Smooth muscle cell (in vitro differentiated cells): ENCODE data around the gene TMEM100. TPM values are rescaled to one million over a fixed set of nuclear protein-coding genes. Genes with fewer than 3 reads are reported as not detected.

Experiments used
- DNase-seq: peaks from one replicate; lab custom pipeline; 2025; ENCODE audit not compliant: unreplicated experiment; lab: John Stamatoyannopoulos, UW
- H2AFZ ChIP-seq: fragments of 200-600 bp; sonication (generic); 2 replicates; pipeline ENCODE4 v1.6.0; 2016; ENCODE audit warnings: antibody characterized with exemption, low read depth, mild to moderate bottlenecking
- H3F3A ChIP-seq: fragments of 200-600 bp; sonication (generic); 2 replicates; pipeline ENCODE4 v1.6.0; 2017; ENCODE audit warnings: antibody characterized with exemption, low read depth
- H3K27ac ChIP-seq: fragments of 200-600 bp; sonication (generic); 2 replicates; pipeline ENCODE4 v1.5.1; 2016; ENCODE audit warnings: low read depth, mild to moderate bottlenecking
- H3K27me3 ChIP-seq: fragments of 200-600 bp; sonication (generic); 2 replicates; pipeline ENCODE4 v1.6.1; 2016; ENCODE audit warnings: low read depth, mild to moderate bottlenecking
- H3K36me3 ChIP-seq: fragments of 200-600 bp; sonication (generic); 2 replicates; pipeline ENCODE4 v1.5.1; 2016; ENCODE audit warnings: low read depth
- H3K4me1 ChIP-seq: fragments of 200-600 bp; sonication (generic); 2 replicates; pipeline ENCODE4 v1.5.1; 2016; ENCODE audit warnings: low read depth
- H3K4me2 ChIP-seq: fragments of 200-600 bp; sonication (generic); 2 replicates; pipeline ENCODE4 v1.6.0; 2016; ENCODE audit warnings: mild to moderate bottlenecking
- H3K4me3 ChIP-seq: fragments of 200-600 bp; sonication (generic); 2 replicates; pipeline ENCODE4 v1.5.1; 2016; ENCODE audit warnings: mild to moderate bottlenecking
- H3K79me2 ChIP-seq: fragments of 200-600 bp; sonication (generic); 2 replicates; pipeline ENCODE4 v1.6.0; 2016; ENCODE audit warnings: low read depth, mild to moderate bottlenecking
- H3K9ac ChIP-seq: fragments of 200-600 bp; sonication (generic); 2 replicates; pipeline ENCODE4 v1.6.0; 2016; ENCODE audit warnings: low read depth
- H3K9me3 ChIP-seq: fragments of 200-600 bp; sonication (generic); replicated peaks from 2 replicates; pipeline ENCODE4 v1.5.1; 2016; ENCODE audit warnings: low read depth
- H4K20me1 ChIP-seq: fragments of 200-600 bp; sonication (generic); 2 replicates; pipeline ENCODE4 v1.6.0; 2016; ENCODE audit warnings: low read depth
- CTCF ChIP-seq: fragments of 200-600 bp; sonication (generic); IDR thresholded peaks from 2 replicates; pipeline ENCODE4 v1.5.1; 2017; ENCODE audit warnings: borderline replicate concordance, mild to moderate bottlenecking, antibody characterized with exemption; ENCODE audit not compliant: insufficient read depth, poor library complexity, severe bottlenecking
- WGBS: methylation state at CpG from one replicate; pipeline ENCODE4 v1.1.7; 2016; ENCODE audit warnings: low lambda C conversion rate; 5-methylcytosine and 5-hydroxymethylcytosine counted together
- polyA plus RNA-seq: library from polyadenylated mRNA; unstranded; fragments of >200 nt; fragmentation: Nextera tagmentation; extraction: Ambion mirVana; gene quantifications from 2 replicates; pipeline ENCODE4 v1.2.1, GENCODE V29; 2016
- total RNA-seq: library from RNA; depleted of rRNA; stranded (reverse); fragments of >200 nt; gene quantifications from 2 replicates; pipeline ENCODE4 v1.2.3, GENCODE V29; 2014

The TMEM100 gene
- total and polyA plus RNA-seq, 2 experiments from 2014 or later, result 1.9 to 2.9 TPM

DNA sequence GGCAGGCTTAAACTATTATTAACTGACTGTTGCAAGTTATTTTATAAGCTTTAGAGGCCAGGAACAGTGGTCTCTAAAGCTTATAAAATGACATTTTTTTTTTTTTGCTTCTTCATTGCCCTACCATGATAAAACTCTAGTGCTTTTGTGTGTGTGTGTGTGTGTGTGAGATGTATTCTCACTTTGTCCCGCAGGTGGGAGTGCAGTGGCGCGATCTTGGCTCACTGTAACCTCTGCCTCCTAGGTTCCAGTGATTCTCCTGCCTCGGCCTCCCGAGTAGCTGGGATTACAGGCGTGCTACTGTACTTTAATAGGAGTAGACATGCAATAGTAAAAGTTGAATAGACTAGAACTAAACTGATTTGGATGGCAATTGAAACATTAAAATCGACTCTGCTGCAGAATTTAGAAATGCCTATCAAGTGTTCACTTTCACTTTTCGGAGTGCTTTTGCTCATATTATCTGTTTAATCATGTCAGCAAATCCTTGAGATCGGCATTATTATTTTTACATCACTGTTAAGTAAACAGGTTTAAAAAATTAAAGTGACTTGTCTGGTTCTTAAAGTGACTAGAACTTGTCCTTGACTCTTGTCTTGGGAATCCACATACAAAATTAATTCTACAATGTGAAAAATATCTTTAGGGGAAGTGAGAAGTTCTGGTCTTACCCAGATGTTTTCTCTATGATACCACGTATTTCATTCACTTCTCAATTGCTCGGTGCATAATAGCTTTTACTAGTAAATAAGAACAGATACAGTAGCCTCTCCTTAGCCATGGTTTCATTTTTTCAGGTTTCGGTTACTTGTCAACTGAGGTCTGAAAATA lies 19.8 kb upstream of the TMEM100 start:
- Histone ChIP-seq H3K9ac (no peak overlapping the region), H3F3A (no peaks in the 10 kb centered on the region), H4K20me1 (no peaks in the 10 kb centered on the region), H3K36me3 (no peaks in the 10 kb centered on the region), H3K4me1 (no peaks in the 10 kb centered on the region), H3K9me3 (no peaks in the 10 kb centered on the region), H2AFZ (no peak overlapping the region), H3K79me2 (no peaks in the 10 kb centered on the region), H3K4me2 (no peak overlapping the region), H3K27me3 (no peaks in the 10 kb centered on the region), H3K4me3 (no peak overlapping the region), H3K27ac (peak overlapping the region; percentile 4)
- TF ChIP-seq CTCF, result no peak
- 81% methylated on average over 12 of the region's 12 CpGs for WGBS
- no peak for DNase-seq

GRCh38 chr17:55741356-55741700 lies 18.7 kb upstream of the TMEM100 start:
- H3K4me1 ChIP-seq, result no peaks in the 10 kb centered on the region
- no peak for DNase-seq
- H3K4me3 ChIP-seq, result no peak overlapping the region

GRCh38 chr17:55740511-55741355 lies 18.1 kb upstream of the TMEM100 start:
- Histone ChIP-seq H3F3A (no peaks in the 10 kb centered on the region), H3K79me2 (no peaks in the 10 kb centered on the region), H3K4me1 (no peaks in the 10 kb centered on the region), H3K9me3 (no peaks in the 10 kb centered on the region), H3K27ac (no peak overlapping the region), H3K4me2 (no peak overlapping the region), H3K27me3 (no peaks in the 10 kb centered on the region), H2AFZ (no peak overlapping the region), H3K9ac (no peak overlapping the region), H3K4me3 (no peak overlapping the region), H4K20me1 (no peaks in the 10 kb centered on the region), H3K36me3 (no peaks in the 10 kb centered on the region)
- no peak for TF ChIP-seq CTCF
- WGBS, result 88% methylated on average over 10 of the region's 10 CpGs
- DNase-seq, result no peak

More at GRCh38 chr17:55741356-55741700, 18.7 kb upstream of the TMEM100 start:
- TF ChIP-seq CTCF, result no peak
- H3K27me3 ChIP-seq, result no peaks in the 10 kb centered on the region
- H2AFZ ChIP-seq, result no peak overlapping the region
- no peaks in the 10 kb centered on the region for H4K20me1 ChIP-seq
- no peaks in the 10 kb centered on the region for H3K9me3 ChIP-seq
- H3K27ac ChIP-seq, result no peak overlapping the region
- WGBS, result 95% methylated on average over 3 of the region's 3 CpGs
- no peaks in the 10 kb centered on the region for H3K79me2 ChIP-seq
- no peaks in the 10 kb centered on the region for H3K36me3 ChIP-seq
- H3K4me2 ChIP-seq, result no peak overlapping the region
- no peaks in the 10 kb centered on the region for H3F3A ChIP-seq
- H3K9ac ChIP-seq, result no peak overlapping the region
